IMR-90 (cell line): ENCODE measurements around the gene KBTBD13. TPM values are rescaled to one million over a fixed set of nuclear protein-coding genes. Genes with fewer than 3 reads are reported as not detected.

Experiments
- ATAC-seq: fragments of 200-7000 bp; cut with Tn5 transposase; 2 replicates; pipeline ENCODE4 v1.9.1; 2020; ENCODE audit warnings: low read depth, mild to moderate bottlenecking, moderate library complexity
- BruUV-seq: library from RNA; stranded (reverse); fragments of 400-500 nt; replicated peaks from 2 replicates; lab custom pipeline; 2021; lab: Mats Ljungman, UMichigan
- CTCF ChIA-PET: fragments of 300-600 bp; formaldehyde crosslinking; extraction: SDS; loops from one replicate; lab custom pipeline; 2021; ENCODE audit warnings: antibody characterized with exemption; lab: Yijun Ruan, JAX
- POLR2A ChIA-PET: fragments of 300-600 bp; sonication (Branson Sonifier 250); formaldehyde crosslinking; loops from one replicate; lab custom pipeline; 2022; ENCODE audit warnings: antibody characterized with exemption; ENCODE audit not compliant: unreplicated experiment; lab: Charles Lee
- DNase-seq: peaks from one replicate; pipeline ENCODE4 v3.0.0; 2013
- H2AFZ ChIP-seq: replicated peaks from 2 replicates; pipeline ENCODE3; 2013; ENCODE audit warnings: low read length, mild to moderate bottlenecking; ENCODE audit not compliant: poor library complexity
- H2AK5ac ChIP-seq: 2 replicates; pipeline ENCODE4 v1.6.1; 2013; ENCODE audit warnings: low read depth, low read length, inconsistent platforms
- H2AK9ac ChIP-seq: replicated peaks from 2 replicates; pipeline ENCODE3; 2013; ENCODE audit warnings: mild to moderate bottlenecking, low read depth, low read length, moderate library complexity; ENCODE audit not compliant: poor library complexity
- H2BK120ac ChIP-seq: 2 replicates; pipeline ENCODE4 v1.6.1; 2013; ENCODE audit warnings: low read depth, low read length, inconsistent platforms
- H2BK15ac ChIP-seq: 3 replicates; pipeline ENCODE4 v1.6.1; 2013; ENCODE audit warnings: low read depth, low read length, inconsistent platforms
- H2BK20ac ChIP-seq: 2 replicates; pipeline ENCODE4 v1.6.1; 2013; ENCODE audit warnings: low read depth, mild to moderate bottlenecking, inconsistent platforms, low read length, moderate library complexity
- H2BK5ac ChIP-seq: 2 replicates; pipeline ENCODE4 v1.6.1; 2013; ENCODE audit warnings: mild to moderate bottlenecking, low read depth, low read length, inconsistent platforms; ENCODE audit not compliant: poor library complexity, severe bottlenecking
- H3K14ac ChIP-seq: replicated peaks from 2 replicates; pipeline ENCODE4 v1.6.1; 2013; ENCODE audit warnings: low read depth, low read length, inconsistent platforms
- H3K18ac ChIP-seq: 2 replicates; pipeline ENCODE4 v1.6.1; 2013; ENCODE audit warnings: low read depth, low read length, control low read depth
- H3K23ac ChIP-seq: 2 replicates; pipeline ENCODE4 v1.6.1; 2013; ENCODE audit warnings: low read depth, low read length, inconsistent platforms
- H3K27ac ChIP-seq: 2 replicates; pipeline ENCODE4 v1.5.1; 2013; ENCODE audit warnings: mild to moderate bottlenecking, control low read depth, low read length; ENCODE audit not compliant: insufficient read depth
- H3K27me3 ChIP-seq: 2 replicates; pipeline ENCODE4 v1.6.1; 2013; ENCODE audit warnings: low read length; ENCODE audit not compliant: control insufficient read depth, insufficient read depth
- H3K36me3 ChIP-seq: 2 replicates; pipeline ENCODE4 v1.6.1; 2013; ENCODE audit warnings: low read length, mixed read lengths; ENCODE audit not compliant: control insufficient read depth, insufficient read depth
- H3K4ac ChIP-seq: 2 replicates; pipeline ENCODE4 v1.6.1; 2013; ENCODE audit warnings: low read depth, low read length, inconsistent platforms
- H3K4me1 ChIP-seq: 2 replicates; pipeline ENCODE4 v1.6.1; 2013; ENCODE audit warnings: low read length, mixed read lengths; ENCODE audit not compliant: control insufficient read depth, insufficient read depth
- H3K4me2 ChIP-seq: 2 replicates; pipeline ENCODE4 v1.6.1; 2013; ENCODE audit warnings: low read depth, mild to moderate bottlenecking, control low read depth, low read length, moderate library complexity
- H3K4me3 ChIP-seq: 2 replicates; pipeline ENCODE4 v1.5.1; 2013; ENCODE audit warnings: low read depth, mild to moderate bottlenecking, control low read depth, low read length, moderate library complexity; ENCODE audit not compliant: insufficient read depth
- H3K56ac ChIP-seq: 2 replicates; pipeline ENCODE4 v1.6.1; 2013; ENCODE audit warnings: low read length, inconsistent platforms; ENCODE audit not compliant: insufficient read depth; ENCODE audit errors: extremely low read depth
- H3K79me1 ChIP-seq, 2 experiments: 2 replicates each; pipeline ENCODE4 v1.6.1; 2013; ENCODE audit warnings: low read length in 2 of 2, inconsistent platforms in 1 of 2, low read depth in 1 of 2
- H3K9ac ChIP-seq: 2 replicates; pipeline ENCODE4 v1.6.1; 2013; ENCODE audit warnings: low read depth, low read length, control low read depth
- H3K9me1 ChIP-seq: 2 replicates; pipeline ENCODE4 v1.6.1; 2013; ENCODE audit warnings: low read length, inconsistent platforms; ENCODE audit not compliant: insufficient read depth
- H3K9me3 ChIP-seq: 2 replicates; pipeline ENCODE4 v1.6.1; 2013; ENCODE audit warnings: low read length; ENCODE audit not compliant: control insufficient read depth, insufficient read depth
- H4K20me1 ChIP-seq: 2 replicates; pipeline ENCODE4 v1.6.1; 2013; ENCODE audit warnings: low read length, inconsistent platforms; ENCODE audit not compliant: insufficient read depth
- H4K5ac ChIP-seq: 2 replicates; pipeline ENCODE4 v1.6.1; 2013; ENCODE audit warnings: mild to moderate bottlenecking, low read depth, low read length, control low read depth
- H4K8ac ChIP-seq, 2 experiments: 2 replicates each; pipeline ENCODE4 v1.6.1; 2013; ENCODE audit warnings: low read depth in 2 of 2, low read length in 2 of 2, control low read depth in 1 of 2, inconsistent platforms in 1 of 2
- H4K91ac ChIP-seq: 2 replicates; pipeline ENCODE4 v1.6.1; 2013; ENCODE audit warnings: low read depth, low read length, inconsistent platforms; ENCODE audit not compliant: insufficient read depth
- CTCF ChIP-seq: conservative IDR thresholded peaks from 2 replicates; pipeline ENCODE4 v1.5.1; 2012; ENCODE audit warnings: mild to moderate bottlenecking, low read depth, low read length, improper control_type of control experiment
- ELK1 ChIP-seq: fragments of 150-350 bp; IDR thresholded peaks from 2 replicates; pipeline ENCODE4 v1.6.1; 2016; ENCODE audit warnings: low read depth, mild to moderate bottlenecking, low read length, moderate library complexity, borderline replicate concordance
- WGBS, 2 experiments: methylation state at CpG; one replicate each; pipeline versions ENCODE4 v1.1.5 to v1.1.7; 2013; ENCODE audit warnings: missing lambda C conversion rate in 2 of 2; ENCODE audit not compliant: insufficient read length in 1 of 2; ENCODE audit errors: extremely low coverage in 2 of 2; 5-methylcytosine and 5-hydroxymethylcytosine counted together
- dilution Hi-C: fragments of 300-500 bp; cut with HindIII; formaldehyde crosslinking; loops from one replicate; pipeline ENCODE4 v1.14.3; 2018; ENCODE audit warnings: low sequenced_read_pairs; ENCODE audit not compliant: unreplicated experiment
- in situ Hi-C: fragments of 300-500 bp; cut with MboI; formaldehyde crosslinking; loops from 3 replicates; pipeline ENCODE4 v1.14.3; 2019; ENCODE audit warnings: low sequenced_read_pairs, inconsistent platforms, mixed read lengths
- intact Hi-C: fragments of 100-400 bp; cut with micrococcal nuclease; formaldehyde crosslinking; loops from 2 replicates; pipeline ENCODE4 v1.10.0; 2022
- polyA plus RNA-seq, 3 experiments: library from polyadenylated mRNA; depleted of rRNA; stranded (reverse); fragments of >200 nt; gene quantifications; 2 replicates each; pipeline ENCODE4 v1.2.3, GENCODE V29; 2012; ENCODE audit warnings: low replicate concordance in 1 of 3
- total RNA-seq: library from RNA; depleted of rRNA; stranded (reverse); fragments of >200 nt; gene quantifications from 2 replicates; pipeline ENCODE4 v1.2.3, GENCODE V29; 2012

The KBTBD13 gene
- total and polyA plus RNA-seq, 2 of the 4 experiments (the other 2 are of a cell fraction): not detected

- no peak overlapping the region for H2AFZ ChIP-seq
- H3K56ac ChIP-seq: no peak overlapping the region
- H2BK5ac ChIP-seq: no peak overlapping the region
- peaks cover 36% of the 10 kb centered on the region for H3K4me1 ChIP-seq
- intact Hi-C loops (no loop called here), dilution Hi-C loops (no loop called here), in situ Hi-C loops (loop anchor here (5.0 to 10.0 kb wide), 2 partner anchors 34 to 52 kb away; no protein-coding TSS in a partner anchor)
- H3K27me3 ChIP-seq: peaks cover 35% of the 10 kb centered on the region
- peak overlapping the region; percentile 31 for H2AK9ac ChIP-seq
- TF ChIP-seq CTCF: 0 out of 2 replicates have a peak, but pooled peaks have one; percentile 12
- no peak for TF ChIP-seq ELK1
- H2BK15ac ChIP-seq: no peak overlapping the region
- no peaks in the 10 kb centered on the region for H3K79me1 ChIP-seq
- ATAC-seq: no peak
- H2AK5ac ChIP-seq: peak overlapping the region; percentile 39; the same call in 1 of the 2 replicates
- no peak overlapping the region for H3K23ac ChIP-seq
- BruUV-seq: no TSS peak
- H3K9me1 ChIP-seq: no peaks in the 10 kb centered on the region
- H3K4ac ChIP-seq: no peak overlapping the region; the same call in 1 of the 2 replicates
- no peak overlapping the region; a peak in 1 of 4 replicates for H4K8ac ChIP-seq
- H2BK120ac ChIP-seq: no peak overlapping the region
- DNase-seq: no peak
- no peak overlapping the region for H4K91ac ChIP-seq
- no peak overlapping the region for H3K9ac ChIP-seq
- no peak overlapping the region for H3K18ac ChIP-seq
- no peak overlapping the region for H3K4me3 ChIP-seq
- no peak overlapping the region for H2BK20ac ChIP-seq
- H4K5ac ChIP-seq: no peak overlapping the region
- no peak overlapping the region for H3K4me2 ChIP-seq
- WGBS, 2 experiments: 92% methylated on average over 2 of the region's 6 CpGs; no CpG with 5 or more reads in 1 of the 2 experiments
- no peaks in the 10 kb centered on the region for H3K9me3 ChIP-seq
- no peaks in the 10 kb centered on the region; the same call in none of the 2 replicates for H4K20me1 ChIP-seq
- no peaks in the 10 kb centered on the region for H3K36me3 ChIP-seq
- ChIA-PET POLR2A (interaction anchor here (0.6 kb wide), 1 partner anchor 34 kb away, joined by 6 read pairs; no protein-coding TSS in a partner anchor), CTCF (interaction anchor here (0.8 to 1.2 kb wide), 4 partner anchors 15 to 70 kb away, joined by 3 to 4 read pairs (median 3); no protein-coding TSS in a partner anchor)
- H3K27ac ChIP-seq: no peak overlapping the region
- H3K14ac ChIP-seq: no peak overlapping the region
Measured at GRCh38 chr15:65086680-65087111, 10.2 kb downstream of the KBTBD13 start.
